Astrocyte (in vitro differentiated cells and primary cell): ENCODE measurements around the gene RAD17. TPM values are rescaled to one million over a fixed set of nuclear protein-coding genes. Genes with fewer than 3 reads are reported as not detected.
A peak's percentile ranks its signal among the peaks of the same experiment; 100 is the strongest.

ENCODE experiments used
- DNase-seq: peaks from one replicate; pipeline ENCODE4 v3.0.0-alpha.2; 2010; ENCODE audit warnings: low read depth
- FAIRE-seq: peaks from 2 replicates; lab custom pipeline; 2011; peaks lifted over from hg19 to GRCh38; lab: Jason Lieb, UNC
- H2AFZ ChIP-seq: 2 replicates; pipeline ENCODE4 v1.6.0; 2012; ENCODE audit warnings: low read depth, low read length, inconsistent platforms
- H3K27ac ChIP-seq: 2 replicates; pipeline ENCODE4 v1.5.1; 2011; ENCODE audit warnings: low read depth, low read length, inconsistent platforms
- H3K27me3 ChIP-seq: 2 replicates; pipeline ENCODE4 v1.6.0; 2011; ENCODE audit warnings: low read length, inconsistent platforms; ENCODE audit not compliant: insufficient read depth
- H3K36me3 ChIP-seq: 2 replicates; pipeline ENCODE4 v1.5.1; 2011; ENCODE audit warnings: low read length, inconsistent platforms; ENCODE audit not compliant: insufficient read depth
- H3K4me1 ChIP-seq: 2 replicates; pipeline ENCODE4 v1.5.1; 2011; ENCODE audit warnings: low read length, inconsistent platforms; ENCODE audit not compliant: insufficient read depth
- H3K4me2 ChIP-seq: 2 replicates; pipeline ENCODE4 v1.6.0; 2012; ENCODE audit warnings: low read length, inconsistent platforms
- H3K4me3 ChIP-seq: 2 replicates; pipeline ENCODE4 v1.5.1; 2011; ENCODE audit warnings: low read depth, mild to moderate bottlenecking, low read length, inconsistent platforms; ENCODE audit not compliant: insufficient read depth
- H3K79me2 ChIP-seq: 2 replicates; pipeline ENCODE4 v1.6.0; 2012; ENCODE audit warnings: mild to moderate bottlenecking, low read length, inconsistent platforms; ENCODE audit not compliant: insufficient read depth
- H3K9ac ChIP-seq: 2 replicates; pipeline ENCODE4 v1.6.0; 2012; ENCODE audit warnings: mild to moderate bottlenecking, low read length, inconsistent platforms
- H3K9me3 ChIP-seq: 2 replicates; pipeline ENCODE4 v1.5.1; 2012; ENCODE audit warnings: low read depth, mild to moderate bottlenecking, low read length, inconsistent platforms; ENCODE audit not compliant: insufficient read depth
- H4K20me1 ChIP-seq: 2 replicates; pipeline ENCODE4 v1.6.0; 2012; ENCODE audit warnings: low read length, inconsistent platforms; ENCODE audit not compliant: insufficient read depth
- H3K27ac Mint-ChIP-seq: one replicate; pipeline ENCODE4 v1.8.0; 2021; ENCODE audit warnings: mild to moderate bottlenecking, mixed read lengths; ENCODE audit not compliant: unreplicated experiment
- H3K27me3 Mint-ChIP-seq: one replicate; pipeline ENCODE4 v1.8.0; 2021; ENCODE audit warnings: low read depth, mixed read lengths; ENCODE audit not compliant: unreplicated experiment
- H3K36me3 Mint-ChIP-seq: one replicate; pipeline ENCODE4 v1.8.0; 2021; ENCODE audit warnings: low read depth, mixed read lengths; ENCODE audit not compliant: unreplicated experiment
- H3K4me1 Mint-ChIP-seq: one replicate; pipeline ENCODE4 v1.8.0; 2021; ENCODE audit warnings: low read depth, mixed read lengths; ENCODE audit not compliant: unreplicated experiment
- H3K4me3 Mint-ChIP-seq: one replicate; pipeline ENCODE4 v1.8.0; 2021; ENCODE audit warnings: mild to moderate bottlenecking, moderate library complexity, mixed read lengths; ENCODE audit not compliant: unreplicated experiment
- H3K9me3 Mint-ChIP-seq: one replicate; pipeline ENCODE4 v1.8.0; 2021; ENCODE audit warnings: mild to moderate bottlenecking, mixed read lengths; ENCODE audit not compliant: unreplicated experiment
- EZH2 ChIP-seq: IDR thresholded peaks from 2 replicates; pipeline ENCODE4 v1.6.1; 2012; ENCODE audit warnings: mild to moderate bottlenecking, low read length, inconsistent platforms; ENCODE audit not compliant: insufficient read depth
- total RNA-seq: library from RNA; stranded (reverse); gene quantifications from 2 replicates; pipeline ENCODE4 v1.2.1, GENCODE V29; 2021
- TF ChIP-seq, protein P1 (sequence below): IDR thresholded peaks from 2 replicates; pipeline ENCODE4 v1.5.1; 2011; ENCODE audit warnings: low read depth, mild to moderate bottlenecking, inconsistent platforms, low read length, moderate library complexity; ENCODE audit not compliant: insufficient read depth

RAD17 gene
- total RNA-seq, 1 donor from 2014 or later: 24.1 TPM

- H3K36me3 Mint-ChIP-seq: no peaks in the 10 kb centered on the region
- DNase-seq (peak; percentile 58), FAIRE-seq (no peak)
- no peak overlapping the region for H3K27ac Mint-ChIP-seq
- H3K4me2 ChIP-seq: peak overlapping the region; percentile 67
- no peak overlapping the region for H3K4me3 Mint-ChIP-seq
- H2AFZ ChIP-seq: peak overlapping the region; percentile 63
- H3K79me2 ChIP-seq: no peaks in the 10 kb centered on the region
- no peak for TF ChIP-seq EZH2
- TF ChIP-seq, protein P1, sequence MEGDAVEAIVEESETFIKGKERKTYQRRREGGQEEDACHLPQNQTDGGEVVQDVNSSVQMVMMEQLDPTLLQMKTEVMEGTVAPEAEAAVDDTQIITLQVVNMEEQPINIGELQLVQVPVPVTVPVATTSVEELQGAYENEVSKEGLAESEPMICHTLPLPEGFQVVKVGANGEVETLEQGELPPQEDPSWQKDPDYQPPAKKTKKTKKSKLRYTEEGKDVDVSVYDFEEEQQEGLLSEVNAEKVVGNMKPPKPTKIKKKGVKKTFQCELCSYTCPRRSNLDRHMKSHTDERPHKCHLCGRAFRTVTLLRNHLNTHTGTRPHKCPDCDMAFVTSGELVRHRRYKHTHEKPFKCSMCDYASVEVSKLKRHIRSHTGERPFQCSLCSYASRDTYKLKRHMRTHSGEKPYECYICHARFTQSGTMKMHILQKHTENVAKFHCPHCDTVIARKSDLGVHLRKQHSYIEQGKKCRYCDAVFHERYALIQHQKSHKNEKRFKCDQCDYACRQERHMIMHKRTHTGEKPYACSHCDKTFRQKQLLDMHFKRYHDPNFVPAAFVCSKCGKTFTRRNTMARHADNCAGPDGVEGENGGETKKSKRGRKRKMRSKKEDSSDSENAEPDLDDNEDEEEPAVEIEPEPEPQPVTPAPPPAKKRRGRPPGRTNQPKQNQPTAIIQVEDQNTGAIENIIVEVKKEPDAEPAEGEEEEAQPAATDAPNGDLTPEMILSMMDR: peak; percentile 56
- H3K9me3 ChIP-seq: no peaks in the 10 kb centered on the region
- peaks cover 3% of the 10 kb centered on the region for H3K4me1 Mint-ChIP-seq
- H3K27ac ChIP-seq: no peak overlapping the region
- peak overlapping the region; percentile 38 for H3K9ac ChIP-seq
- peaks cover 3% of the 10 kb centered on the region for H3K4me1 ChIP-seq
- no peaks in the 10 kb centered on the region for H4K20me1 ChIP-seq
- peaks cover 2% of the 10 kb centered on the region for H3K27me3 Mint-ChIP-seq
- no peaks in the 10 kb centered on the region for H3K27me3 ChIP-seq
- H3K9me3 Mint-ChIP-seq: no peaks in the 10 kb centered on the region
- no peak overlapping the region for H3K4me3 ChIP-seq
- H3K36me3 ChIP-seq: no peaks in the 10 kb centered on the region
Observed at GRCh38 chr5:69334793-69335268, 34.8 kb upstream of the RAD17 start.

- no peak overlapping the region for H3K4me3 Mint-ChIP-seq
- Histone ChIP-seq H2AFZ (no peak overlapping the region), H3K36me3 (no peaks in the 10 kb centered on the region), H3K27ac (no peak overlapping the region), H3K9me3 (no peaks in the 10 kb centered on the region), H3K27me3 (no peaks in the 10 kb centered on the region), H3K4me1 (peaks cover 3% of the 10 kb centered on the region), H3K9ac (no peak overlapping the region), H3K79me2 (no peaks in the 10 kb centered on the region), H3K4me2 (no peak overlapping the region), H3K4me3 (no peak overlapping the region), H4K20me1 (no peaks in the 10 kb centered on the region)
- no peak for TF ChIP-seq EZH2
- TF ChIP-seq, protein P1: no peak
- no peak for DNase-seq
- no peaks in the 10 kb centered on the region for H3K9me3 Mint-ChIP-seq
- H3K27me3 Mint-ChIP-seq: peaks cover 2% of the 10 kb centered on the region
- no peaks in the 10 kb centered on the region for H3K36me3 Mint-ChIP-seq
- no peak for FAIRE-seq
- H3K4me1 Mint-ChIP-seq: peaks cover 2% of the 10 kb centered on the region
- H3K27ac Mint-ChIP-seq: no peak overlapping the region
Observed at GRCh38 chr5:69335341-69335935, 34.2 kb upstream of the RAD17 start.

- FAIRE-seq: no peak
- Histone ChIP-seq H3K9ac (no peak overlapping the region), H3K79me2 (no peaks in the 10 kb centered on the region), H3K4me1 (no peaks in the 10 kb centered on the region), H2AFZ (no peak overlapping the region), H4K20me1 (no peaks in the 10 kb centered on the region), H3K4me2 (no peak overlapping the region), H3K36me3 (no peaks in the 10 kb centered on the region), H3K9me3 (no peaks in the 10 kb centered on the region), H3K27ac (no peak overlapping the region), H3K27me3 (no peaks in the 10 kb centered on the region), H3K4me3 (no peak overlapping the region)
- no peaks in the 10 kb centered on the region for H3K27me3 Mint-ChIP-seq
- no peaks in the 10 kb centered on the region for H3K36me3 Mint-ChIP-seq
- H3K4me3 Mint-ChIP-seq: no peak overlapping the region
- H3K27ac Mint-ChIP-seq: no peak overlapping the region
- TF ChIP-seq, protein P1: no peak
- TF ChIP-seq EZH2: no peak
- H3K4me1 Mint-ChIP-seq: no peaks in the 10 kb centered on the region
- DNase-seq: no peak
- H3K9me3 Mint-ChIP-seq: no peaks in the 10 kb centered on the region
Observed at GRCh38 chr5:69341520-69342161, 28.0 kb upstream of the RAD17 start.
